Fibroblast of peridontal ligament (primary cell): ENCODE measurements around the gene AK2.
"Not testable (repeated sequence)": the region's sequence is repeated elsewhere in the genome, so short reads cannot be mapped to it uniquely, and the experiment has no call there.

Source experiments
- DNase-seq: peaks from one replicate; pipeline ENCODE4 v3.0.0-alpha.2; 2010; ENCODE audit errors: extremely low read depth

AK2 gene

GRCh38 chr1:33036526-33037503 is at the start of gene AK2:
AK2 (minus strand) TSS chr1:33036883; CDS start chr1:33036828, 55 bp downstream.
- peak; percentile 96 for DNase-seq

- peak; percentile 84 for DNase-seq
These were observed 49.7 kb upstream of the AK2 start for GRCh38 chr1:33086384-33086850.

- no peak for DNase-seq
These were observed 48.6 kb upstream of the AK2 start for GRCh38 chr1:33085332-33085731.

- peak; percentile 45 for DNase-seq
These were observed 46.0 kb upstream of the AK2 start for GRCh38 chr1:33082575-33083108.

GRCh38 chr1:33081554-33082305 is 45.0 kb upstream of the AK2 start:
- DNase-seq, result no peak

- DNase-seq, result peak; percentile 93
These were observed 44.3 kb upstream of the AK2 start, which contains the start of gene AZIN2 for GRCh38 chr1:33080885-33081553. AZIN2 (plus strand) TSS chr1:33081153; CDS start chr1:33082250, 1,097 bp downstream.

- DNase-seq, result no peak
These were observed 43.7 kb upstream of the AK2 start for GRCh38 chr1:33080373-33080772.

GRCh38 chr1:33078030-33078591 is 41.4 kb upstream of the AK2 start:
- DNase-seq, result peak; percentile 58

GRCh38 chr1:33074193-33074945 is 37.7 kb upstream of the AK2 start:
- no peak for DNase-seq

GRCh38 chr1:33072707-33073106 is 36.0 kb upstream of the AK2 start:
- DNase-seq, result peak; percentile 39

- DNase-seq, result no peak
These were observed 33.9 kb upstream of the AK2 start for GRCh38 chr1:33070628-33071027.

- DNase-seq, result not testable (repeated sequence)
These were observed 31.4 kb upstream of the AK2 start for GRCh38 chr1:33068108-33068507.

- not testable (repeated sequence) for DNase-seq
These were observed 29.8 kb upstream of the AK2 start for GRCh38 chr1:33066477-33066876.

GRCh38 chr1:33065301-33065700 is 28.6 kb upstream of the AK2 start:
- DNase-seq, result no peak

- DNase-seq, result not testable (repeated sequence)
These were observed 27.6 kb upstream of the AK2 start for GRCh38 chr1:33064284-33064683.

- no peak for DNase-seq
These were observed 25.2 kb upstream of the AK2 start for GRCh38 chr1:33061834-33062233.

GRCh38 chr1:33060579-33061083 is 23.9 kb upstream of the AK2 start:
- DNase-seq, result peak; percentile 99

- no peak for DNase-seq
These were observed 20.4 kb upstream of the AK2 start for GRCh38 chr1:33057095-33057494.

- no peak for DNase-seq
These were observed 19.7 kb upstream of the AK2 start for GRCh38 chr1:33056426-33056825.
